Ishikawa (cell line): ENCODE data around the gene RASSF7.

ENCODE experiments used
- TAF1 ChIP-seq: IDR thresholded peaks from 2 replicates; pipeline ENCODE4 v1.6.1; 2012; ENCODE audit warnings: low read depth, mild to moderate bottlenecking
- TEAD4 ChIP-seq: IDR thresholded peaks from 2 replicates; pipeline ENCODE4 v1.6.1; 2012

- TF ChIP-seq TEAD4 = no peak
- TF ChIP-seq TAF1 = no peak
Observed at GRCh38 chr11:540583-541432, 20.0 kb upstream of the RASSF7 start.
